H9 (cell line): ENCODE results near the gene PSMB8. TPM values are rescaled to one million over a fixed set of nuclear protein-coding genes. Genes with fewer than 3 reads are reported as not detected.

ENCODE experiments used
- DNase-seq: peaks from one replicate; pipeline ENCODE4 v3.0.0-alpha.2; 2017
- H2AFZ ChIP-seq: one replicate; pipeline ENCODE4 v1.6.1; 2013; ENCODE audit warnings: mild to moderate bottlenecking, low read length, control low read depth, moderate library complexity
- H2AK5ac ChIP-seq: 2 replicates; pipeline ENCODE4 v1.6.1; 2013; ENCODE audit warnings: low read length, control low read depth, mixed read lengths; ENCODE audit not compliant: insufficient read length
- H2BK120ac ChIP-seq: one replicate; pipeline ENCODE4 v1.6.1; 2013; ENCODE audit warnings: low read depth, mild to moderate bottlenecking, low read length, control low read depth, inconsistent platforms; ENCODE audit not compliant: poor library complexity, severe bottlenecking
- H2BK12ac ChIP-seq: 2 replicates; pipeline ENCODE4 v1.6.1; 2013; ENCODE audit warnings: low read length, control low read depth, mixed read lengths, low read depth; ENCODE audit not compliant: insufficient read length
- H2BK15ac ChIP-seq: 2 replicates; pipeline ENCODE4 v1.6.1; 2013; ENCODE audit warnings: low read depth, low read length, control low read depth
- H2BK20ac ChIP-seq: one replicate; pipeline ENCODE4 v1.6.1; 2013; ENCODE audit warnings: low read depth, mild to moderate bottlenecking, low read length, control low read depth, inconsistent platforms; ENCODE audit not compliant: poor library complexity, severe bottlenecking
- H2BK5ac ChIP-seq: 2 replicates; pipeline ENCODE4 v1.6.1; 2013; ENCODE audit warnings: low read length, control low read depth, mixed read lengths; ENCODE audit not compliant: insufficient read length
- H3K14ac ChIP-seq: 2 replicates; pipeline ENCODE4 v1.6.1; 2013; ENCODE audit warnings: low read length, control low read depth; ENCODE audit not compliant: insufficient read depth
- H3K18ac ChIP-seq: 2 replicates; pipeline ENCODE4 v1.6.1; 2013; ENCODE audit warnings: low read depth, mild to moderate bottlenecking, mixed read lengths, low read length, control low read depth; ENCODE audit not compliant: insufficient read length
- H3K23ac ChIP-seq: 2 replicates; pipeline ENCODE4 v1.6.1; 2013; ENCODE audit warnings: low read length, control low read depth, mixed read lengths, low read depth; ENCODE audit not compliant: insufficient read length
- H3K23me2 ChIP-seq: 2 replicates; pipeline ENCODE4 v1.6.1; 2013; ENCODE audit warnings: low read depth, mild to moderate bottlenecking, mixed read lengths, low read length, control low read depth; ENCODE audit not compliant: insufficient read length, poor library complexity, severe bottlenecking
- H3K27ac ChIP-seq: 2 replicates; pipeline ENCODE4 v1.5.1; 2013; ENCODE audit warnings: low read length, control low read depth, mixed read lengths, low read depth; ENCODE audit not compliant: insufficient read length
- H3K27me3 ChIP-seq: 2 replicates; pipeline ENCODE4 v1.6.1; 2013; ENCODE audit warnings: low read length, control low read depth, inconsistent platforms; ENCODE audit not compliant: insufficient read depth
- H3K4ac ChIP-seq: 2 replicates; pipeline ENCODE4 v1.6.1; 2013; ENCODE audit warnings: low read depth, mild to moderate bottlenecking, control low read depth, inconsistent platforms, low read length, moderate library complexity
- H3K4me1 ChIP-seq: 2 replicates; pipeline ENCODE4 v1.6.1; 2013; ENCODE audit warnings: low read length, control low read depth, inconsistent platforms; ENCODE audit not compliant: insufficient read depth
- H3K4me2 ChIP-seq: 2 replicates; pipeline ENCODE4 v1.6.1; 2013; ENCODE audit warnings: low read length, control low read depth, mixed read lengths; ENCODE audit not compliant: insufficient read length, insufficient read depth
- H3K56ac ChIP-seq: 2 replicates; pipeline ENCODE4 v1.6.1; 2013; ENCODE audit warnings: low read depth, mild to moderate bottlenecking, mixed read lengths, low read length, control low read depth; ENCODE audit not compliant: insufficient read length
- H3K79me1 ChIP-seq: 2 replicates; pipeline ENCODE4 v1.6.1; 2013; ENCODE audit warnings: low read depth, mild to moderate bottlenecking, moderate library complexity, low read length, control low read depth, inconsistent platforms; ENCODE audit not compliant: insufficient read depth, poor library complexity, severe bottlenecking
- H3K79me2 ChIP-seq: 2 replicates; pipeline ENCODE4 v1.6.1; 2013; ENCODE audit warnings: low read length, control low read depth, inconsistent platforms; ENCODE audit not compliant: insufficient read depth
- H3K9ac ChIP-seq: 2 replicates; pipeline ENCODE4 v1.6.1; 2013; ENCODE audit warnings: low read length, control low read depth, mixed read lengths; ENCODE audit not compliant: insufficient read length; ENCODE audit errors: extremely low read depth
- H3K9me3 ChIP-seq: one replicate; pipeline ENCODE4 v1.6.1; 2013; ENCODE audit warnings: low read depth, low read length, inconsistent platforms; ENCODE audit not compliant: control insufficient read depth
- H3T11ph ChIP-seq: one replicate; pipeline ENCODE4 v1.6.1; 2013; ENCODE audit warnings: mild to moderate bottlenecking, low read length, control low read depth, inconsistent platforms
- H4K20me1 ChIP-seq: one replicate; pipeline ENCODE4 v1.6.1; 2013; ENCODE audit not compliant: control insufficient read depth, insufficient read length, insufficient read depth
- H4K5ac ChIP-seq: 2 replicates; pipeline ENCODE4 v1.6.1; 2013; ENCODE audit warnings: low read depth, mild to moderate bottlenecking, mixed read lengths, low read length, control low read depth; ENCODE audit not compliant: insufficient read length
- H4K8ac ChIP-seq: replicated peaks from 2 replicates; pipeline ENCODE4 v1.6.1; 2013; ENCODE audit warnings: low read length, control low read depth, mixed read lengths, low read depth; ENCODE audit not compliant: insufficient read length
- H4K91ac ChIP-seq: 2 replicates; pipeline ENCODE4 v1.6.1; 2013; ENCODE audit warnings: low read depth, mild to moderate bottlenecking, moderate library complexity, mixed read lengths, low read length, control low read depth; ENCODE audit not compliant: insufficient read length
- H3K27ac Mint-ChIP-seq, 3 experiments: 2 replicates in 2 of 3; 3 replicates in 1 of 3; pipeline ENCODE4 v1.8.0; 2020 to 2021; ENCODE audit warnings: mixed read lengths in 3 of 3, mild to moderate bottlenecking in 1 of 3, moderate library complexity in 1 of 3
- H3K27me3 Mint-ChIP-seq: 2 replicates; pipeline ENCODE4 v1.8.0; 2021; ENCODE audit warnings: low read depth, mild to moderate bottlenecking, moderate library complexity, mixed read lengths
- H3K36me3 Mint-ChIP-seq, 3 experiments: 2 replicates in 2 of 3; 3 replicates in 1 of 3; pipeline ENCODE4 v1.8.0; 2020 to 2021; ENCODE audit warnings: low read depth in 3 of 3, mixed read lengths in 3 of 3; ENCODE audit not compliant: insufficient read depth in 1 of 3
- H3K4me1 Mint-ChIP-seq, 2 experiments: 2 replicates each; pipeline ENCODE4 v1.8.0; 2020; ENCODE audit warnings: mixed read lengths in 2 of 2
- H3K4me3 Mint-ChIP-seq, 2 experiments: 2 replicates in 1 of 2; 3 replicates in 1 of 2; pipeline ENCODE4 v1.8.0; 2020 to 2021; ENCODE audit warnings: mild to moderate bottlenecking in 2 of 2, mixed read lengths in 2 of 2, moderate library complexity in 1 of 2
- H3K9me3 Mint-ChIP-seq, 2 experiments: 2 replicates in 1 of 2; 3 replicates in 1 of 2; pipeline ENCODE4 v1.8.0; 2020; ENCODE audit warnings: mild to moderate bottlenecking in 2 of 2, mixed read lengths in 2 of 2, moderate library complexity in 1 of 2
- WGBS: extraction: QIAGEN DNeasy Blood & Tissue Kit; methylation state at CpG from one replicate; pipeline ENCODE4 v1.1.7; 2013; ENCODE audit warnings: missing lambda C conversion rate, low lambda C conversion rate, mixed read lengths; ENCODE audit not compliant: insufficient read length; ENCODE audit errors: extremely low coverage; 5-methylcytosine and 5-hydroxymethylcytosine counted together
- total RNA-seq: library from RNA; stranded (reverse); gene quantifications from 2 replicates; pipeline ENCODE4 v1.2.1, GENCODE V29; 2021
- TF ChIP-seq, protein P1 (sequence below): fragments of 200-600 bp; sonication (generic); conservative IDR thresholded peaks from 3 replicates; pipeline ENCODE4 v1.8.0; 2021; ENCODE audit warnings: antibody characterized with exemption, mild to moderate bottlenecking

The PSMB8 gene
- total RNA-seq, 1 experiment from 2014 or later = 19.1 TPM

DNA sequence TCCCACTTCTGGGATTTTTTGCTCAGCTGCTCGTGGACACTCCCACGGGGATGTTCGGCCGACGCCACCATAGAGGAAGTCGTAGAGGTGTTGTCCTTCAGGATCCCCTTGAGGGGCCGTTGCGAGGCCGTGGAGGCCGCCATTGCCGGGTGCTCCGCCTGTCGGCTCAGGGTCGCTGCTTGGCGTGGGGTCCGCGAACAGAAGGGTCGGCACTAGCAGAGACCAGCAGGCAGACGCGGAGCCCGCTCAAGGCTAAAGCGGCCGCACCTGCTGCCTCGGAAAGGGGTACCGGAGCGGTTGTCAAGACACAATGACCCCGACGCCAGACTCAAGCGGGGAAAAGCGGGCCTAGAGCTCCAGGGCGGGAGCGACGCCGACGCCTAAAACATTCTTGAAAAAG is 35.8 kb upstream of the PSMB8 start:
- TF ChIP-seq, protein P1, sequence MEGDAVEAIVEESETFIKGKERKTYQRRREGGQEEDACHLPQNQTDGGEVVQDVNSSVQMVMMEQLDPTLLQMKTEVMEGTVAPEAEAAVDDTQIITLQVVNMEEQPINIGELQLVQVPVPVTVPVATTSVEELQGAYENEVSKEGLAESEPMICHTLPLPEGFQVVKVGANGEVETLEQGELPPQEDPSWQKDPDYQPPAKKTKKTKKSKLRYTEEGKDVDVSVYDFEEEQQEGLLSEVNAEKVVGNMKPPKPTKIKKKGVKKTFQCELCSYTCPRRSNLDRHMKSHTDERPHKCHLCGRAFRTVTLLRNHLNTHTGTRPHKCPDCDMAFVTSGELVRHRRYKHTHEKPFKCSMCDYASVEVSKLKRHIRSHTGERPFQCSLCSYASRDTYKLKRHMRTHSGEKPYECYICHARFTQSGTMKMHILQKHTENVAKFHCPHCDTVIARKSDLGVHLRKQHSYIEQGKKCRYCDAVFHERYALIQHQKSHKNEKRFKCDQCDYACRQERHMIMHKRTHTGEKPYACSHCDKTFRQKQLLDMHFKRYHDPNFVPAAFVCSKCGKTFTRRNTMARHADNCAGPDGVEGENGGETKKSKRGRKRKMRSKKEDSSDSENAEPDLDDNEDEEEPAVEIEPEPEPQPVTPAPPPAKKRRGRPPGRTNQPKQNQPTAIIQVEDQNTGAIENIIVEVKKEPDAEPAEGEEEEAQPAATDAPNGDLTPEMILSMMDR = no peak
- Mint-ChIP-seq H3K4me1 (peaks cover 0 to 2% of the 10 kb centered on the region in 2 experiments; a peak in 1 of 4 replicates), H3K9me3 (no peaks in the 10 kb centered on the region; a peak in 1 of 5 replicates), H3K4me3 (no peak overlapping the region), H3K27me3 (peaks cover 12% of the 10 kb centered on the region; the same call in 1 of the 2 replicates), H3K27ac (no peak overlapping the region), H3K36me3 (no peaks in the 10 kb centered on the region)
- Histone ChIP-seq H3K4ac (no peak overlapping the region), H3K23ac (no peak overlapping the region), H3K4me2 (no peak overlapping the region), H3K14ac (no peak overlapping the region), H4K20me1 (no peaks in the 10 kb centered on the region), H3T11ph (no peak overlapping the region), H3K4me1 (no peaks in the 10 kb centered on the region), H4K5ac (no peak overlapping the region), H3K27me3 (no peaks in the 10 kb centered on the region), H2BK5ac (no peak overlapping the region), H3K9ac (no peak overlapping the region), H3K56ac (no peak overlapping the region), H2BK15ac (no peak overlapping the region), H2BK120ac (no peak overlapping the region), H3K9me3 (no peaks in the 10 kb centered on the region), H3K18ac (no peak overlapping the region), H4K91ac (no peak overlapping the region), H3K79me1 (no peaks in the 10 kb centered on the region), H2AK5ac (no peak overlapping the region), H3K27ac (no peak overlapping the region), H3K79me2 (no peaks in the 10 kb centered on the region), H2AFZ (no peak overlapping the region), H4K8ac (no peak overlapping the region), H2BK12ac (no peak overlapping the region), H2BK20ac (no peak overlapping the region), H3K23me2 (no peaks in the 10 kb centered on the region)
- DNase-seq = no peak
- no CpG with 5 or more reads among the region's 35 CpGs for WGBS
